GM15510 (cell line): ENCODE measurements around the gene RBM26.

Experiments
- POLR2A ChIP-seq: IDR thresholded peaks from 3 replicates; pipeline ENCODE4 v1.6.1; 2011; ENCODE audit warnings: borderline replicate concordance; ENCODE audit not compliant: insufficient read length; ENCODE audit errors: extremely low read depth

The RBM26 gene

GRCh38 chr13:79373916-79374315, 32.1 kb downstream of the RBM26 start:
- TF ChIP-seq POLR2A, result no peak

GRCh38 chr13:79369226-79369625, 36.8 kb downstream of the RBM26 start:
- TF ChIP-seq POLR2A, result no peak

- TF ChIP-seq POLR2A, result no peak
Measured at GRCh38 chr13:79365981-79366380, 40.1 kb downstream of the RBM26 start.

- no peak for TF ChIP-seq POLR2A
Measured at GRCh38 chr13:79361299-79361698, 44.8 kb downstream of the RBM26 start.

- TF ChIP-seq POLR2A, result no peak
Measured at GRCh38 chr13:79360095-79360494, 46.0 kb downstream of the RBM26 start.

- no peak for TF ChIP-seq POLR2A
Measured at GRCh38 chr13:79359064-79359463, 47.0 kb downstream of the RBM26 start.

- no peak for TF ChIP-seq POLR2A
Measured at GRCh38 chr13:79354285-79354684, 51.8 kb downstream of the RBM26 start.

GRCh38 chr13:79353693-79354092, 52.4 kb downstream of the RBM26 start:
- TF ChIP-seq POLR2A, result no peak

- TF ChIP-seq POLR2A, result no peak
Measured at GRCh38 chr13:79352107-79352506, 53.9 kb downstream of the RBM26 start.

GRCh38 chr13:79349011-79349410, 57.0 kb downstream of the RBM26 start:
- TF ChIP-seq POLR2A, result no peak

GRCh38 chr13:79346300-79346914, 59.6 kb downstream of the RBM26 start:
- TF ChIP-seq POLR2A, result no peak

- no peak for TF ChIP-seq POLR2A
Measured at GRCh38 chr13:79341202-79341601, 64.9 kb downstream of the RBM26 start.

GRCh38 chr13:79340490-79340889, 65.6 kb downstream of the RBM26 start:
- TF ChIP-seq POLR2A, result no peak

- no peak for TF ChIP-seq POLR2A
Measured at GRCh38 chr13:79338343-79338742, 67.7 kb downstream of the RBM26 start.

- no peak for TF ChIP-seq POLR2A
Measured at GRCh38 chr13:79336966-79337365, 69.1 kb downstream of the RBM26 start.

- TF ChIP-seq POLR2A, result no peak
Measured at GRCh38 chr13:79328510-79328909, 77.5 kb downstream of the RBM26 start.

GRCh38 chr13:79320433-79320832, 85.6 kb downstream of the RBM26 start:
- no peak for TF ChIP-seq POLR2A

- TF ChIP-seq POLR2A, result no peak
Measured at GRCh38 chr13:79318664-79319063, 87.4 kb downstream of the RBM26 start.

GRCh38 chr13:79317856-79318255, 88.2 kb downstream of the RBM26 start:
- no peak for TF ChIP-seq POLR2A
